DMS 273 treated with DMSO at 0.1 percent for 48 hours (cell line): ENCODE results near the gene IGHMBP2.

Experiments
- DNase-seq: peaks from one replicate; lab custom pipeline; 2025; lab: John Stamatoyannopoulos, UW

Gene IGHMBP2

DNA sequence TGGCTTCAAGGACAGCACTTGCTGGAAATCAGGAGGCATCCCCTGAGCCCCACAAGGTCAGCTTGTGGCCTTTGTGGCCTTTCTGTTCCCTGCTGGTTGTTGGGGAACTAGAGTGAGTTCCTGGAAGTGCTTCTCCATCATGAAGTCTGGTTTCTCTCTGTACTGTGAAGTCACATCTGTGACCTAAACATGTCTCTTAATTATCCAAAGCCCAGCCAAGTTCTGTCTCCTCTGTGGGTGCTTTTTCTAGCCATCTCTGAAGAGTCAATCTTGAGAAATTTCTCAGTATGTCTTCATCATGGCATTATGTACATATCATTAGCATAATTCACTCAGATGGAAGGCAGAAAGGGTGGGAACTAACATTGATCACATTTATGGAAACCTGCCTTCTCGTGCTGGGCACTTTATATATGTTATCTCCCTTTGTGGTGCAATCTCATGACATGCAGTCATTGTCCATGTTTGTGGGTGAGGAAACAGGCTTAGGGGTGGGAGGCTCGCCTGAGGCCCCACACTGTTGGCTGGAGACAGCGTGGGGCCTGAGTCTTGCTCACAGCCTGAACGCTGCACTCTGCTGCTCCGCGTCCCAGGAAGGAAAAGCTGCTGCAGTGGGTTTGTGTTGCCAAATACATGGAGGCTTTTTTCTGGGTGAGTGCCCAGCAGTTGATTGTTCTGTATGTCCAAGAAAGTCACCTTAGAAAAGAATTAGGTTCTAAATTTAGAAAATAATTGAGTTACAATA is 24.6 kb downstream of the IGHMBP2 start:
- no peak for DNase-seq

DNA sequence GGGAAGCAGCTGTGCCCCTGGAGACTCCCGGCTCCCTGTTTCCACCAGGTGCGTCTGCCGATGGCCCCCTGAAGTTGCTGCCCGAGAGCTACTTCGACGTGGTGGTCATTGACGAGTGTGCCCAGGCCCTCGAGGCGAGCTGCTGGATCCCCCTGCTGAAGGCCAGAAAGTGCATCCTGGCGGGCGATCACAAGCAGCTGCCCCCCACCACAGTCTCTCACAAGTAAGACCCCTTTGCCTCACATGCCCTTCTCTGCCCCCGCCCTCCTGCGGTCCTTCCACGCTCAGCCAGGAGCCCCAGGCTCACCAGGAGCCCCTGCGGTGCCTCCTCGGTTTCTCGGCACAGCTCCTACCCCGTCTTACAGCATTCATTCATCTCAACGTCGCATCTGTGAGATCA is 25.4 kb downstream of the IGHMBP2 start:
- no peak for DNase-seq

DNA sequence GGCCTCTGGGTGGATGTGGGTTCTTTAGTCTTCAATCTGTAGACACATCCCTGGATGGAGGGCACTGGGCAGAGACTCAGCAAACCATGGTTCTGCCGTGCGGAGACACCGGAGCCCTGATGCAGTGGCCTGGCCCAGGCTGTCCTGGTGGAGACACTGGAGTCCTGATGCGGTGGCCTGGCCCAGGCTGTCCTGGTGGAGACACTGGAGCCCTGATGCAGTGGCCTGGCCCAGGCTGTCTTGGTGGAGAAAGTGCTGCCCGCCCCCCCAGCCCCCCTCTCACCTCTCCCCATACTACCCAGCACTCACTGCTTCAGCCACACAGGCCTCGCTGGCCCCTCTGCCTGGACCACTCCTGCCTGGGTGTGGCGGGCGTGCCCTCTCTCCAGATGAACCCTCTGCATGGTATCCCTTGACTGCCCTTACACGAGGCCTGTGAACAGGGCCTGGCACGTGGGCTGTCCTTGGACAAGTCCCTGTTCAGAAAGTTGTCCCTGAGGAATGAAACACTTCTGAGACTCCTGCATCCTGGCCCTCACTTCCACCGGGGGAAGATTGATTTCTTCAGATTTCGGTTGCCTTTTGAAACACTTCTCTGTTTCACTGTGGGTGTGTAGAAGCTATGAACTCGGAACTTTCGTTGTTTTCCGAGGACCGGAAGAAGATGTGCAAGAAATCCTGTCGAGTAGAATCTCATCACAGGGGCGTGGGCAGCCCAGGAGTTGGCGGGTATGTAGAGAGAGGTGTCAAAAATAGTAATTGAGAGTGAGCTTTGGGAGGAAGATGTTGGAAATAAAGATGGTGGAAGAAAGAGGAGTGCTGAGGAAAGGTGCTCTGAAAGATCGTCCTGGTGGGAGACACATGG is 26.2 kb downstream of the IGHMBP2 start:
- DNase-seq, result no peak

DNA sequence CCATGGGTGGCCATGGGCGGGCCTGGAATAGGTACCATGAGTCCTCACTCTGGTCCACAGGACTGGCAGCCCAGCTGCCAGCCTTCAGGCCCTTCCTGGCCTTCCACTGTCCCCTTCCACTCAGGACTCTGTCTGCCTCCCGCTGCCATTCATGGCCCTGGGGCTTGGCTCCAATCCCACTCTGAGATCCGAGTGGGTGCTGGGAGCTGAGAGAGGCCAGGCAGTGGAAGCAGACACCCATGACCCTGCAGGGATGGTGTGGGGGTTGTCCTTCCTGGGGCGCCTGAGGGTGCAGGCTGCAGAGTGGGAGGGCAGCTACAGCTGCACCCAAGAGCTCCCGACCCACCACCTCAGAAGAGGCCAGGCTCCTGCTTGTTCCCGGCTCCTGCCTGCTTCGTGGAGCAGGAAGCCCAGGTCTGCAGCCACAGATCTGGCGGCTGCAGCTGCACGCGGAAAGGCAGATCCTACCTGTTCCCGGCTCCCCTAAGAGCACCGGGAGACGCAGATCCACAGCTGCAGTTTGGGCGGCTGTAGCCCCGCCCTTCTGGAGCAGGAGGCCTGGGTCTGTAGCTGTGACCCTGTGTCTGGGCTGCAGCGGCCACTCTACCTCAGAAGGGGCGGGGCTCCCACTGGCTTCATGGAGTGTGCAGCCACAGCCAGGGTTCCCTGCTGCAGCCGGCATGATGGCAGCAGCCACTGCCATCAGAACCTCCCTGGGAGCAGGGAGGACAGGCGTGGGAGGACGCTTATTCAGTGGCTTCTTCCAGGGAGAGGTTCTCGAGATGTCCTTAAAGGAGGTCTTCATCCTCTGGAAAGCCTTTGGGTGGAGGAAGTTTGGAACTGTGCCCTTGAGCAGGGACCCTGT is 27.5 kb downstream of the IGHMBP2 start:
- DNase-seq, result no peak

DNA sequence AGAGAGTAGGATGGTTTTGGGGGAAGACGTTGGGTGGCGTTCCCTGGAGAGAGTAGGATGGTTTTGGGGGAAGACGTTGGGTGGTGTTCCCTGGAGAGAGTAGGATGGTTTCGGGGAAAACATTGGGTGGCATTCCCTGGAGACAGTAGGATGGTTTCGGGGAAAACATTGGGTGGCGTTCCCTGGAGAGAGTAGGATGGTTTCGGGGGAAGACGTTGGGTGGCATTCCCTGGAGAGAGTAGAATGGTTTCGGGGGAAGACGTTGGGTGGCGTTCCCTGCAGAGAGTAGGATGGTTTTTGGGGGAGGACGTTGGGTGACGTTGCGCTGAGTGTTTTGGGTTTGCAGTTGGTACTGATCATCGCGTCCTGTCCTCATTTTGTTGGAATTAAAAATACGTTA is 28.2 kb downstream of the IGHMBP2 start:
- DNase-seq, result no peak

DNA sequence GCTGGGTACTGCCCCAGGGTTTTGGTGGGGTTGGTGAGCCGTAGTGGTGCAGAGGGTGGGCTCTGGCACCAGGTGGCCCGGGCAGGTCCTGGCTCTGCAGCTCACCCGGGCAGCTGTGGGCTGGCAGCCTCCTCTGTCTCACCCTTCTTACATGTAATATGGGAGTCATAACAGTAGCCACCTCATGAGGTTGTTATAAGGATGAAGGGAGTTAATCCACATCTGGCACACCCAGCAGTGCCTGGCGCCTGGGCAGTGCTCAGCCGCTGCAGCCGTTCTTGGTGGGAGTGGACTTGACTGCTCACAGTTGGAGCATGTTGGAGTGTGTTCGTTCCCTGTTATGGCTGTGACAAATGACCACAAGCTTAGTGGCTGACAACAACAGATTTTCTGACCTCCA is 28.7 kb downstream of the IGHMBP2 start:
- no peak for DNase-seq

DNA sequence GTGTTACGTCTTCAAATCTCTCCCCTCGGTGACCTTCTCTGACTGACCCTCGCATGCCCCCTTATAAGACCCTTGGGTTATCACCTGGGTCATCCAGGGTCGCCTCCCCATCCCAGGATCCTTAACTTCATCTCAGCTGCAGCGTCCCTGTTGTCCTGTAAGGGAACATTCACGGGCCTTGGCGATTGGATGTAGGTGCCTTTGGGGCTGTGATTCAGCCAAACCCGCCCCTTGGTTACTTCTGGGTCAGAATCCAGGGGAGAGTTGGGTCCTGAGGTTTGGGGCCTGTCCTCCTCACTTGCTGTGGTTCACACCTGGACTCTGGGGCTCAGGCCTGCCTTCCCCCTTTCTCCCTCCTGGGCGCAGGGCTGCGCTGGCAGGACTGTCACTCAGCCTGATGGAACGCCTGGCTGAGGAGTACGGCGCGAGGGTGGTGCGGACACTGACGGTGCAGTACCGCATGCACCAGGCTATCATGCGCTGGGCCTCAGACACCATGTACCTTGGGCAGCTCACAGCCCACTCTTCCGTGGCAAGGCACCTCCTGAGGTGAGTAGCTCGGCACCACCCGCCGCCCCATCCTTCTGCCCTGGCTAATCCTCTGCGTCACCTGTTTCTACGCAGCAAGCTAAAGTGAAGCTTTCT is 29.4 kb downstream of the IGHMBP2 start:
- no peak for DNase-seq

DNA sequence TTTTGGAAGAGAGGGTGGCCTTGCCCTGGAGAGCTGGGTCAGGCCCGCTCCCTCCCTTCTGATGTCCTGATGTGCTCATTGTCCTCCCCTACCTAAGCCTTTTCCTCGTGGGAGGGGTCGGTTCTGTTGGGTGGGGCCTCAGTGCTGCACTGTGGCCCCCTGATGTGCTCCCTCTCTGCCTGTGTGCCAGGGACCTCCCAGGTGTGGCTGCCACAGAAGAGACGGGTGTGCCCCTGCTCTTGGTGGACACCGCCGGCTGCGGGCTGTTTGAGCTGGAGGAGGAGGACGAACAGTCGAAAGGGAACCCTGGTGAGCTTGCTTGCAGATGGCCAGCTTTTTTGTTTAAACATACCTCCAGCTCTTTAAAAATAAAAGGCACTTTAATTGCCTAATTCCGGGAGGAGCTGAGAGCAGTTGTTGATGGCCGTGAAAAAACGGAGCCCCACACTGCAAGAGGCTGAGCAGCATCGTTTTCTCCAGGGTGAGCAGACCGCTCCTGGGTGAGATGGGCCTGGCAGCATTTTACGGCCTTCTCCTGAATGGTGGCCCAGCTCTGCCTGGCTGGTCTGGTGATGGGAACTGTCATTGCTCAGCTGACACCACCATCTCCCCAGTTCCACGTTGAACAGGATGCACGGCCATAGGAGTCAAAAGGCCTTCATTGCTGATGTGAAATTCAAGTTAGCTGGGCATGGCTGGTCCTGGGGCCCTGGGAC is 30.1 kb downstream of the IGHMBP2 start:
- no peak for DNase-seq

DNA sequence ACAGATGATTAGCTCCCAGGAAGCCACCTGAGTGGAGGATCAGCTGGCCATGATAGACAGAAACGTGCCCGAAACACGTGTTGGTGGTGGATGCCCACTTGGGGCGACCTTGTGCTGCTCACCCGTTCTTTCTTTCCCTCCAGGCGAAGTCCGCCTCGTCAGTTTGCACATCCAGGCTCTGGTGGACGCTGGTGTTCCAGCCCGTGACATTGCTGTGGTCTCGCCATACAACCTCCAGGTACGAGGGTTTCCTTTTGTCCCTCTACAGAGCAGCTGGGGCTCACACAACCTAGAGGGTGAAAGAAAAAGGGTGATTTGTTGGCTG is 30.6 kb downstream of the IGHMBP2 start:
- DNase-seq, result no peak

DNA sequence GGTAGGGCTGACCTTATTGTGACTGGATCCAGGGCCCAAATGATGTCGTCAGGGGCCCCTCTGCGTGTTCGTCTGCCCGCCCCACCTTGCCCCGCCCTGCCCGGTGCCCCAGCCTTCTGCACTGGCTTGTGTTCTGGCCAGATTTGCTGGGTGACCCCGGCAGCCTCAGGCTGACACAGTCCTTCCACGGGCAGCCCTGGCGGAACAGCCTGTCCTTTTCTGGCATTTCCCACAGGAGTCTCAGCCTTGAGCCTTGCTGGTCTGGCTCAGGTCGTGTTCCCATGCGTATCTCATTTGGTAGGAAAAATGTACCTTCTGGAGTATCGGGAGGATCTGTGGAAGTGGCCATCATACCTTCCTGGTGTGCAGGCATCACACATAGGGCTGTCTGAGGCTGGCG is 31.0 kb downstream of the IGHMBP2 start:
- no peak for DNase-seq

DNA sequence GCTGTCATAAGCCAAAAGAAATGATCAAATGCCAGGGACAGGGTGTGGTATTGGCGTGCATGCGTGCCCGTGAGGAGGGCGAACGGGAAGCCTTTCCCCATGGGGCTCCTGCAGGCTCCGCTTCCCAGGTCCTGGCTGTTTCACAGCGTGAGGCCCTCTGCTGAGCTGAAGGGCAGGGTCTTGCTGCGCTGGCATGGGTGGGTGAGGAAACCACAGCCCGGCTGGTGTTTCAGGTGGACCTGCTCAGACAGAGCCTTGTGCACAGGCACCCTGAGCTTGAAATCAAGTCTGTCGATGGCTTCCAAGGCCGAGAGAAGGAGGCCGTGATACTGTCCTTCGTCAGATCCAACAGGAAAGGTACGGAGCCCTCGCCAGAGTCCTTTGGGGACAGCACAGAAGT is 31.4 kb downstream of the IGHMBP2 start:
- DNase-seq, result no peak

DNA sequence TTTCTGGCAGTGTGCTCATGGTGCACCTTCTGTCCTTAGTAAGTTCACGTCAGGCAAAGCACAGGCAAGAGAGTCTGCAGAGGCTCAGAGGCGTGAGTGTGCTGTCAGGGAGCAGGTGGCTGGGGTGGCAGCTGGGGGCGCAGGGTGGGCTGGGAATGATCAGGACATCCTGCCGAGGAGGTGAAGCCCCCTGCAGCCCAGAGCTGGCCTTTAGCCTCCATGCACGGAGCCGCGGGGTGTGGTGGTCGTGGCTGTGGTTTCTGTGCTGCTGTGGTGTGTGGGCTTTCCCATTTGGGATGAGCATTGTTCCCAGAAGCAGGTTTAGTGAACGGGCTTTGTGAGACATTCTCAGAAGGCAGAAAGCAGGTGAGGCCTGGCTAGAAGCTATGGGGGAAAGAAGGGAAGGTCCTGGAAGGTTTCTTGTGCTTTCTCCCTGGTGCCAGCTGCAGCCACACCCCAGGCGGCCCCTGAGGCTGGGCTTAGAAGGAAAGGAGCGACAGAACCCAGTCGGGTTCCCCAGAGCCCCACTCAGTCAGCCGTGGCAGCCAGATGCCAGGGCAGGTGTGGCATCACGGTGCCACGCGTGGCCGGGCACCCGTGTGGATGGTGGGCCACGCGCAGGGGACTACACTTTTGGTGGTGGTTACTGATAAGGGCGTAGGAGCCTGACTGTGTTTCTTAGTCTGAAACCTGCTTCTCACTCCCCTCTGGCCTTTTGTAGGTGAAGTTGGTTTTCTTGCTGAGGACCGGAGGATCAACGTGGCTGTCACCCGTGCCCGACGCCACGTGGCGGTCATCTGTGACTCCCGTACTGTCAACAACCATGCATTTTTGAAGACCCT is 32.0 kb downstream of the IGHMBP2 start:
- DNase-seq, result no peak

DNA sequence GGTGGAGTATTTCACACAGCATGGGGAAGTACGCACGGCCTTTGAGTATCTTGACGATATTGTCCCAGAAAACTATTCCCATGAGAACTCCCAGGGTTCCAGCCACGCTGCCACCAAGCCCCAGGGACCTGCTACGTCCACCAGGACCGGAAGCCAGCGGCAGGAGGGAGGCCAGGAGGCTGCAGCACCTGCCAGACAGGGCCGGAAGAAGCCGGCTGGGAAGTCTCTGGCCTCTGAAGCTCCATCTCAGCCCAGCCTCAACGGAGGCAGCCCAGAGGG is 32.6 kb downstream of the IGHMBP2 start:
- DNase-seq, result no peak

DNA sequence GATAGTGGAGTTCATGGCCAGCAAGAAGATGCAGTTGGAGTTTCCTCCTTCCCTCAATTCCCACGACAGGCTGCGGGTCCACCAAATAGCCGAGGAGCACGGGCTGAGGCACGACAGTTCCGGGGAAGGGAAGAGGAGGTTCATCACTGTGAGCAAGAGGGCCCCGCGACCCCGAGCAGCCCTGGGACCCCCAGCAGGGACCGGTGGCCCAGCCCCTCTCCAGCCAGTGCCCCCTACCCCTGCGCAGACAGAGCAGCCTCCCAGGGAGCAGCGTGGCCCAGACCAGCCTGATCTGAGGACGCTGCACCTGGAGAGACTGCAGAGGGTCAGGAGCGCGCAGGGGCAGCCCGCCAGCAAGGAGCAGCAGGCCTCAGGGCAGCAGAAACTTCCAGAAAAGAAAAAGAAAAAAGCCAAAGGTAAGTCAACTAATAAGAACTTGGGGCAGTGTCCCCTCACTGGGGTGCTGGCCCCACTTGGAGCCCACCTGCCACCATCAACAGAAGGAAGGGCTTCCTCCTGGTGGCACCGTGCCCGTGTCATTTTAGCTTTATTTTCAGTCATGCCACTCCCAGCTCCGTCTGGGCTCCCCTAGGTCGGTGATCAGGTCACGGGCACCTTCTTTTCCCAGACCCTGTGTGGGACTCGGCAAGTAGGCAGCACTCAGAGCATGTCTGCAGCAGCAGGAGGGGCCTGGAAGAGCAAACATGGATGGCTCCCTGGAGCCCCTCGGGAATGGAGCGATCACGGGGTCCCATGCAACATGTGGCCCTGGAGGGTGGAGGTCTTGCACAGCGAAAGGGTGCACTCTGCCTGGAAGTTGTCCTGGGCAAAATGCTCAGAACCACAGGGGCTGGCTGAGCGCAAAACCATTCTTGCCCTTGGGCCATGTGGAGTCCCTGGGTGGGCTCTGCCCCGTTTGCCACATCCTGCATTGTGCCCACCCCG is 33.3 kb downstream of the IGHMBP2 start:
- DNase-seq, result no peak

DNA sequence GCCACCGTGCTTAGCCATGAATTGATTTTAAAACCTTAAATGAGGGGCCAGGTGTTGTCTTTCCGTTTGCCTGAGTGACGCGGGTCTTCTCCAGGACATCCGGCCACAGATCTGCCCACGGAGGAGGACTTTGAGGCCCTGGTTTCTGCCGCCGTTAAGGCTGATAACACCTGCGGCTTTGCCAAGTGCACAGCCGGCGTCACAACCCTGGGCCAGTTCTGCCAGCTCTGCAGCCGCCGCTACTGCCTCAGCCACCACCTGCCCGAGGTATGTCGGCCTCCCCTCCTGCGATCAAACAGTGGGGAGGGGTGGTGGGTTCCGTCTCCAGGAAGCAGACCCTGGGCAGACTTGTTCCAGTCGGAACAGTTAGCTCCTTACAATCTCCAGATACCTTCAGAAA is 34.4 kb downstream of the IGHMBP2 start:
- no peak for DNase-seq

DNA sequence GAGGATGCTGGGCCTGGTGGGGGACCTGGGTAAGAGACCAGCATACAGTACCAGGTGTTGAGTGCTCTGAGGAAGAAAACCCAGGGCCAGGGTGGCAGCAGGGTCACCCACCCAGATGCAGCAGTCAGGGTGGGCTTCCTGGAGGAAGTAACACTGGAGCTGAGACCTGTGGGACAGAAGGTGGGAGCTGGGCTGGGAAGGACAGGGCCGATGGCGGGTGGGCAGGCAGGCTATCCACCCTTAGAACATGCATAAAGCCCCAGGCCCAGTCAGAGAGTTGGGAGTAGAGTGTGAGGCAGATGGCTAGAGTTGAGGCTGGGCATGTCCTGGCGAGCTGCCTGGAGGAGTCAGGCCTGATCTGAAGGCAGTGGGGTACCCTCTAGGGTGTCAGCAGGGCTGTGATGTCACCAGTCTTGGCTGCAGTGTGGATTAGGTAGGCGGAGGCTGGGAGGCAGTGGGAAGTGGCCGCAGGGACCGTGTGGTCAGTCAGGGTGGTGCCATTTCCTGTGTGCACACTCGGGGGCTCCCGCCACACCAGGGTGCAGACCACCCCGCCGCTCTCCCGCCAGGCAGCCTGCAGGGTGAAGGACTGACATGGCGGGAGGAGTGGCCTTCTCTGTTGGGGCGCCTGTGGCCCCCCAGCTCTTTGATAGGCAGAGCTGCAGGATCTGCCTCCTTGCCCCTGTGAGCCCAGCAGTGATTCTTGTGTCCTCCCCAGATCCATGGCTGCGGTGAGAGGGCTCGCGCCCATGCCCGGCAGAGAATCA is 35.3 kb downstream of the IGHMBP2 start:
- DNase-seq, result no peak

DNA sequence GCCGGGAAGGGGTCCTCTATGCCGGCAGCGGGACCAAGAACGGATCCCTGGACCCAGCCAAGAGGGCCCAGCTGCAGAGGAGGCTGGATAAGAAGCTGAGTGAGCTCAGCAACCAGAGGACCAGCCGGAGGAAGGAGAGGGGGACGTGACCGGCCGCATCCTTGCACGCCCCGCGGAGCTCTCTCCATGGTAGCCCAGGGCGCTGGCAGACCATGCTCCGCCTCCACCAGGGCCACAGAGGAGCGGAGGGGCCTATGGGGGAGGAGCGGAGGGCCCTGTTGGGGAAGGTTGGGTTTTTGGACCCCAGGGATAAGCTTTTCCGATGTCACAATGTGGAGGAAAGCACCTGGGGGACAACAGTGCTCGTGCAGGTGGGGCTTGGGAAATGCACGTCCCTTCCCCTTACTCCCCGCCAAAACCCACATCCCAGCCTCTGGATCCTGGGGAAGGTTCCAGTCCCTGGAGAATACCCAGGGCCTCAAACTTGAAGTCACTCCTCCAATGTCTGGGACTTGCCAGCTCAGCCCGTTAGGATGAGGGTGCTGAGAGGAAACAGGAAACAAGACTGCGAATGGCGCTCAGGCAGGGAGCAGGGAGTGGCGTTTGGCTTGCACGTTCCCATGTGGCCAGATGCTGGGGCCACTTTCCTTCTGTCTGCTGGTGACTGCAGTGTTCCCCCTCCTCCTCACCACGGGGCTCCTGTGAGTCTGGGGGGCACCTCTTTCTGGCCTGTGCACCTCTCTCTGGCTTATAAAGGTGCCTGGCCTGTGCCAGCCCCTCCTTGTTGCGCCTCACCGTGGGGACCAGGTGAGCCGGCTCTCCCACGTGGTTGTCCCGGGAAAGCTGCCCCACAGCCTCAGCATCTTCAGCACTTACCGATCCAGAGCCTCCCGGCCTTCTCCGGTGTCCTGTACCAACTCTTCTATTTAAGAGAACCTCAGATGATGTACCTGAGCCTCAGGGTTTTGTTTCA is 36.2 kb downstream of the IGHMBP2 start:
- no peak for DNase-seq
